GM21619 (cell line): ENCODE data around the gene ZNF609.
"Not testable (repeated sequence)": the region's sequence is repeated elsewhere in the genome, so short reads cannot be mapped to it uniquely, and the experiment has no call there.

Experiments
- ATAC-seq: cut with Tn5 transposase; IDR thresholded peaks from one replicate; pipeline ENCODE4 v1.9.1; 2021; ENCODE audit not compliant: unreplicated experiment

ZNF609 gene

DNA sequence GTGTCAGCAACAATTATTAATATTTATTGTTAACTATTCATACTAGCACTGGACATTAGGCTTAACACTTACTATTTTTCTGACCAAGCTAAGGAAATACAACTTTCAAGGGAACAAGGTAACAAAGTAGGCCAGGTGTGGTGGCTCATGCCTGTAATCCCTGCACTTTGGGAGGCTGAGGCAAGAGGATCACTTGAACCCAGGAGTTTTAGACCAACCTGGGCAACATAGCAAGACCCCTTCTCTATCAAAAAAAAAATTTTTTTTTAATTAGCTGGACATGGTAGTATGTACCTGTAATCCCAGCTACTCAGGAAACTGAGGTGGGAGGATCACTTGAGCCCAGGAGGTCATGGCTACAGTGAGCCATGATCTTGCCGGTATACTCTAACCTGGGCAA lies 183.3 kb downstream of the ZNF609 start:
- no peak for ATAC-seq

GRCh38 chr15:64644811-64645210 lies 184.4 kb downstream of the ZNF609 start:
- ATAC-seq: not testable (repeated sequence)

- ATAC-seq: no peak
These were observed 185.6 kb downstream of the ZNF609 start for GRCh38 chr15:64645995-64646394.

DNA sequence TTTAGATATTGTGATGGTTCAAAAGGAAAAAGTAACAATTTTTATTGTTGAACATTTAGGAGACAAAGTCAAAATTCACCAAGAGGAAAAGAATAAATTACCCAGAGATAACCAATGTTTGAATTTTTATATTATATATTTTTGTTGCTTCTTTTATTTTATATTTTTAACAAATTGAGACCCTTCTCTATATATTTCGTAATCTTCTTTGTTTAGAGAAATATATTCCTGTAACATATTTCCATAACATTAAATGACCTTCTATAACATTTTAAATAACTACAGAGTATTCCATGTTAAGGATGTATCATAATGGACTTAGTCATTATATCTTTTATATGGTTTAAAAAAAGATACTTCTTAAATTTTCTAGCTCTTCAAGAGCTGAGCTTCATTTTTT lies 187.0 kb downstream of the ZNF609 start:
- no peak for ATAC-seq

- no peak for ATAC-seq
These were observed 190.2 kb downstream of the ZNF609 start for GRCh38 chr15:64650552-64650951.

DNA sequence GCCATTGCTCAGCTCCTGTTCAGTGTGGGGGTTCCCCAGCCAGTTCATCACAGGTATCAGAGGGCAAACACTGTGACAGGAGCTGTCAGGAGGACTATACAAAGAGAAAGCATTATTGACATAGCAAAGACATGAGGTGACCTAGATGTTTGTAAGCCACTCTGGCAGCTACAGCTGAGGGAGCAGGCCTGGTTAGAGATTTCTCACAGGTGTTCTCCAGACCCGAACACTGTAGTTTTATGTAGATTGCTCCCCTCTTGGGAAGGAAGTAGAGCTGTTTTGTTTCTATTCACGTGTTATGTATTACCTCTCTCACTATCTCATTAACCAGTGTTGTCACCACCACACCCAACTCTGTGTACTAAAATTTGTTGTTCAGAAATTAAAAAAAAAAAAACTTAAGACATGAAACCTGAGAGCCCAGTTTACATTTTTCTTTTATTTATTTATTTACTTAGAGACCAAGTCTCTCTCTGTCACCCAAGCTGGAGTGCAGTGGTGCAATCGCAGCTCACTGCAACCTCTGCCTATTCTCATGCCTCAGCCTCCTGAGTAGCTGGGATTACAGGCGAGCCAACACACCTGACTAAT lies 191.3 kb downstream of the ZNF609 start:
- peak; percentile 81 for ATAC-seq

DNA sequence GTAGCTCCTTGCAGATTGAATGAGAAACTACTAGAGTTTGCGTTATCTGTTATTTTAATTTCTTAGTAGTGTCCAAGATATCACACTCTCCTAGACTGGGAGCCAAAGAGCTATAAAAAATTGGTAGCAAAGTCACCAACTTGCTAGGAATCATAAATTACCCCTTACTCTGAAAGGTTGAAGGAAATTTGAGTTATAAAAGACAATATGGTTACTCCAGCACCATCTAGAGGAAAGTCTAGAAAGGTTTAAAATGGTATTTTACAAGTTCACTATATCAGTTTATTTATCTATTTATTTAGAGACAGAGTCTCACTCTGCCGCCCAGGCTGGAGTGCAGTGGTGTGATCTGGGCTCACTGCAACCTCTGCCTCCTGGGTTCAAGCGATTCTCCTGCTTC lies 193.4 kb downstream of the ZNF609 start:
- no peak for ATAC-seq

DNA sequence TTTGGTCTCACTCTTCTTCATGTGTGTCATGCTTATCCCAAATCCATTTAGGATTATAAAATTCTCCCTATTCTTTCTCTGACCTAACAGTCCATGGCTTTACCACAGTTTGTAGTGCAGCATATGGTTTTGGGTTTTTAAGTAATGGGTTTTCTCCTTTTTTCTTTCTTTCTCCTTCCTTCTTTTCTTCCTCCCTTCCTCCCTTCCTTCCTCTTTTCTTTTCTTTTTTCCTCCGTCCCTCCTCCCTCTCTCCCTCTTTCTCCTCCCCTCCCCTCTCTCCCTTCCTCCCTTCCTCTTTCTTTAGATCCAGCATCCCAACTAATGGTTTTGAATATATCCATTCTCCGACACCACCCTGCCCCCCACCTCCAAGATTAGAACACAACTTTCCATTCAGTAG lies 196.1 kb downstream of the ZNF609 start:
- ATAC-seq: no peak

DNA sequence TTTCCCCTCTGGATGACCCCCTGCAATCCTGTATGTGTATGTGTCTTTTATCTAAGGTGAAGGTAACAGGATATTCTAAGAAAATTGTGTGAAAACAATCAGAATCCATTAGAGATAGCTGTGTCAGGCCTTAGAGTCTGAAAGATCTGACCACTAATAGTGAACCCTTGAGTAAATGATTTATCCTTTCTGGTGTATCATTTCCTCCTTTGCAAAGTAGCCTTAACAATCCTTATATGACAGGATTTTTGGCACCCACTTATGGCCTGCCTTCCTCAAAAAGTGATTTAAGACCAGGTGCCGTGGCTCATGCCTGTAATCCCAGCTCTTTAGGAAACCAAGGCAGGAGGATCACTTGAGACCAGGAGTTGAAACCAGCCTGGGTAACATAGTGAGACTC lies 204.8 kb downstream of the ZNF609 start:
- ATAC-seq: peak; percentile 83

GRCh38 chr15:64667736-64668161 lies 207.4 kb downstream of the ZNF609 start:
- ATAC-seq: no peak

DNA sequence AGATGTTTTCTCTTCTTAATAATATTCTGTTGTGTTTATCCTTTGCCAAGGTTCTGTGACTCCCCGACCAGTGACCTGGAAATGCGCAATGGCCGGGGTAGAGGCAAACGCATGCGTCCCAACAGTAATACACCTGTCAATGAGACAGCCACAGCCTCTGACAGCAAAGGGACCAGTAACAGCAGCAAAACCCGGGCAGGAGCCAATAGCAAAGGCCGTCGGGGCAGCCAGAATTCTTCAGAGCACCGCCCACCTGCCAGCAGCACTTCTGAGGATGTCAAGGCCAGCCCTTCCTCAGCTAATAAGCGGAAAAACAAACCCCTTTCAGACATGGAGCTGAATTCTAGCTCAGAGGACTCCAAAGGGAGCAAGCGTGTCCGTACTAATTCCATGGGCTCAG lies 213.5 kb downstream of the ZNF609 start:
- no peak for ATAC-seq

DNA sequence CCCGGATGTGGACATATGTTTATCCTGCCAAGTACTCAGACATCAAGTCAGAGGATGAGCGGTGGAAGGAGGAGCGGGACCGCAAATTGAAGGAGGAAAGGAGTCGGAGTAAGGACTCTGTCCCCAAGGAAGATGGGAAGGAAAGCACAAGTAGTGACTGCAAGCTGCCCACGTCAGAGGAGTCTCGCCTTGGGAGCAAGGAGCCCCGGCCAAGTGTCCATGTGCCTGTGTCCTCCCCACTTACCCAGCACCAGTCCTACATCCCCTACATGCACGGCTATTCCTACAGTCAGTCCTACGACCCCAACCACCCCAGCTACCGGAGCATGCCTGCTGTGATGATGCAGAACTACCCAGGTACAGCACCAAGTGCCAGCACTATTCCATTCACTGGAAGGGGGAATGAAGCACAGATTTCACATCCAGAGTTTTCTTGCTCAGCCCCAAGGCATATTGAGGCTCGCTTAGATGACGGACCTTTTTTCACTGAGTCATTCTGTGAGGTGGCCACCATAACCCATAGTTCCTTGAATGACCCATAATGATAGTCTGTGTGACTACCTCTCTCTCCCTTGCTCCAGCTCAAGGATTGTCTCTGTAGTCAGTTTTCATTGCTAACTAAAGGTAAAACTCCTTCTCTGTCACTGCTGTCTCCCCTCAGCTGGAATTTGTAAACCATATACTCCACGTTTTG lies 217.9 kb downstream of the ZNF609 start:
- ATAC-seq: no peak

- ATAC-seq: no peak
These were observed 219.7 kb downstream of the ZNF609 start for GRCh38 chr15:64680097-64680496.

- ATAC-seq: no peak
These were observed 221.1 kb downstream of the ZNF609 start for GRCh38 chr15:64681424-64682024.

DNA sequence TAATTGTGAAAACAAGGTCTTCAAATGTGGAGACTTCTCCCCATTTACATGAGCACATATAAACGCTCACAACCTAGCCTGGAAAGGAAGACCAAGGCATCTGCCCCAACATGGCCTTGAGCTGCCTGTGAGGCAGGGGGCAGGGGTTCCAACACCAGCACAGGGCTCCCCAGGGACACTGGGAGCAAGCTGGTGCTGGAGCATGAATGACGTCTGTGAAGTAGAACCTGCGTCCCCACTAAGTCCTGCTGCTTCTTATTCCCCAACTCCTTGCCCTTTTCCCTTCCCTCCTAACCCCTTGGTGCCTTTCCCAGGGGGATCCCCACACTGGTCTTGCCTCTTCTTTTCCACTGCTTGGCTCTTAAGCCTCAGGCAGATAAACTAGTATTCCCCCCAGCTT lies 221.9 kb downstream of the ZNF609 start:
- no peak for ATAC-seq

GRCh38 chr15:64683378-64683777 lies 223.0 kb downstream of the ZNF609 start:
- ATAC-seq: no peak

DNA sequence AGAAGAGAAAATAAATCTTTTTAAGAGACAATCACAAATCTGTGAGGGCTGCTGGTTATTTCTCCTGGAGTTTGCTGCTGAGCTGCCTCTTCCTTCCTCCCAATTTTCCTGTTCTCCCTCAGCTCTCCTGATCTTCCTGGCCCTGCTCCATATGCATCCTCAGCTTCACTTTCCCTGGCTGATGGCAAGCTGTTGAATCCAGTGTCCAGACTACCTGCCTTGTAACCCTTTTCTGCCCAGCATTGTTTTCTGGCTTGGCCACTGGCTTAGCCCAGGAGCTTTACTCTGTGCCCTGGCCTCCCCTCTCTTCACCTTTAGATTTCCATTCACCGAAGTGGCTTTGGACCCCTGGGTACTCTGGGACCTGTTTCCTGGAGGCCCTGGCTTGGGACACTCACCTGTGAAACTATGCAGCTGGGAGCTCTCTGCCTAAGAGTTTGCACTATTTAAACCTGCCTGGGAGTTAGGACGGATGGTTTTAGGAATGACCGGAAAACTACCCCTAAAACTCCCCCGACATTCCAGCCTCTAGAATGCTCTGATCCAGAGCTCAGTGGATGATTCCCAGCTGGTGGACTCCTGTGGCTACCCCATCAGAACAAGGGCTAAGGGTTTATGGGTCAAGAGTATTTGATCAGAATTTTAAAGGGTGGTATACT lies 225.0 kb downstream of the ZNF609 start:
- ATAC-seq: no peak

DNA sequence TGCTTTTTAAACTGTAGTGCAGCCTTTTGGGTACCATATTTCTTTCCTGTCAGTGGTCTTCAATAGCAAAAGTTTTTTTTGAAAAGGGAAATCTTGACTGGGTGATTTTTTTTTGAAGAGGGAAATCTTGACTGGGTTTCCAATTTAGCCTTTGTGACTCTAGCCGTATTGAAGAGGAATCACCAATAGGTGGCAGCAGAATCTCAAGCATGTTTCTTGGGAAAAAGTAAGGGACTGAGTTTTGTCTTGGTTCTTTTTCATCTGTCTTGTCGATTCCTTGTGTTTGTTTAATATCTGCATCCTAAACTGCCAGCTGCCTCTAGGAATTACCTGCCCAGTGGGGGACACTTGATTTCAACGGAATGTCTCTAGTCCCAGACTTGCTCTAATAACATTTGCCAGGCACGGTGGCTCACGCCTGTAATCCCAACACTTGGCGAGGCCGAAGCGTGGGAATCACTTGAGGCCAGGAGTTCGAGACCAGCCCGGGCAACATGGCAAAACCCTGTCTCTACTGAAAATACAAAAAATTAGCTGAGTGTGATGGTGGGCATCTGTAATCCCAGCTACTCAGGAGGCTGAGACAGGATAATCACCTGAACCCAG lies 225.9 kb downstream of the ZNF609 start:
- ATAC-seq: no peak

DNA sequence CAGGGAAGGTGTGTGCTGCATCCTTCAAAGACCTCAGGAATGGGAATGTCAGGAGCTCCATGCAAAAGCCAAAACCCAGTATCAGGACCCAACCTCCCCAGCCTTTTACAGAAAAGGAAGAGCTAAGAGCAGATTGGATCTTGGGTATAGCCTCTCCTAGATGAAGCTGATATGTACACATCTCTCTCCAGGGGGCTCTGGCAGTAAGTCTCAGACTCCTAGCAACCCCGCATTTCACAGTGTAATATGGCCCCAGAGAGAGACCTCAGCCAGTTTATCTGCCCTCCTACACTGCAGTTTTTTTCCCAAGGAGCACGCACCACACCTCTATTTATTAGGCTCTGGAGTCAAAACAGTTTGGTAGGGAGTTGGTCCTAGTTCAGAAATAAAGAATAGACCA lies 226.8 kb downstream of the ZNF609 start:
- ATAC-seq: no peak

DNA sequence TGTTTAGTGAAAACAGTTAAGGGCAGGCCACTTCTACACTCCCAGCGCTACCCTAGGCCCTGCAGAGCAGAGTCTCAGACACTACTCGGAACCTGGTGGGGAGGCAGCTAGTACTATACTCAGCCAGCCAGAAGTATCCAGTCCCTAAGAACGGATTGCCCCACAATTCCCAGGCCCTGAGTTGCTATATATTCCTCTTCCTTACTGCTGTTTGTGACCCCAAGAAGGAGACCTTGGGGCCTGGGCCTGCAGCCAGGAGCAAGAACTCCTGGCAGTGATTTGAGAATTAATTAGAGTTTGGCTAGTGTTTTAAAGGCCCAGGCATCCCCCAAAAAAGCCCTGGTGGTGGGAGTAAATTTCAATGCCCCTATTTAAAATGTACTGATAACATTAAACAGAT lies 227.3 kb downstream of the ZNF609 start:
- no peak for ATAC-seq

GRCh38 chr15:64688770-64689169 lies 228.4 kb downstream of the ZNF609 start:
- no peak for ATAC-seq

- no peak for ATAC-seq
These were observed 229.6 kb downstream of the ZNF609 start for GRCh38 chr15:64690008-64690407.
